Thymus (tissue), 11 donors: Measurements from ENCODE around the gene KCNT2. TPM values are rescaled to one million over a fixed set of nuclear protein-coding genes. Genes with fewer than 3 reads are reported as not detected.
"Not testable (repeated sequence)": the region's sequence is repeated elsewhere in the genome, so short reads cannot be mapped to it uniquely, and the experiment has no call there.

Experiments used
- DNase-seq, 9 donors: peaks; one replicate each; pipeline ENCODE4 v3.0.0-alpha.2; 2013; ENCODE audit warnings: low spot score in 9 of 9, low read depth in 6 of 9, missing footprints in 1 of 9
- H3K27ac ChIP-seq, 2 donors: one replicate each; pipeline ENCODE4 v1.5.1; 2013; ENCODE audit warnings: control low read depth in 1 of 2, low read depth in 1 of 2, low read length in 1 of 2, mild to moderate bottlenecking in 1 of 2, moderate library complexity in 1 of 2
- H3K27me3 ChIP-seq, 2 donors: one replicate each; pipeline ENCODE4 v1.5.1; 2013; ENCODE audit warnings: low read length in 1 of 2; ENCODE audit not compliant: control insufficient read depth in 2 of 2, insufficient read depth in 1 of 2
- H3K36me3 ChIP-seq, 2 donors: one replicate each; pipeline ENCODE4 v1.5.1; 2013; ENCODE audit warnings: low read length in 1 of 2, mild to moderate bottlenecking in 1 of 2, moderate library complexity in 1 of 2; ENCODE audit not compliant: control insufficient read depth in 2 of 2, insufficient read depth in 2 of 2
- H3K4me1 ChIP-seq, 2 donors: one replicate each; pipeline ENCODE4 v1.5.1; 2013; ENCODE audit warnings: low read length in 2 of 2; ENCODE audit not compliant: control insufficient read depth in 2 of 2, insufficient read depth in 2 of 2
- H3K4me3 ChIP-seq, 2 donors: one replicate each; pipeline ENCODE4 v1.5.1; 2013; ENCODE audit warnings: low read length in 2 of 2, control low read depth in 1 of 2, mild to moderate bottlenecking in 1 of 2
- H3K9me3 ChIP-seq, 2 donors: one replicate each; pipeline ENCODE4 v1.5.1; 2013; ENCODE audit warnings: low read length in 1 of 2, mild to moderate bottlenecking in 1 of 2; ENCODE audit not compliant: control insufficient read depth in 2 of 2, insufficient read depth in 1 of 2
- WGBS: extraction: QIAGEN DNeasy Blood & Tissue Kit; methylation state at CpG from one replicate; pipeline ENCODE4 v1.1.7; 2013; 5-methylcytosine and 5-hydroxymethylcytosine counted together
- polyA plus RNA-seq: library from polyadenylated mRNA; stranded (reverse); fragments of 200-250 nt; gene quantifications from one replicate; pipeline ENCODE4 v1.2.3, GENCODE V29; 2013
- total RNA-seq: library from RNA; stranded (reverse); fragments of 120-200 nt; gene quantifications from one replicate; pipeline ENCODE4 v1.2.4, GENCODE V29; 2013
- donor health status: healthy.

KCNT2 gene
- total and polyA plus RNA-seq, 2 donors, result 0.41 to 0.85 TPM

DNA sequence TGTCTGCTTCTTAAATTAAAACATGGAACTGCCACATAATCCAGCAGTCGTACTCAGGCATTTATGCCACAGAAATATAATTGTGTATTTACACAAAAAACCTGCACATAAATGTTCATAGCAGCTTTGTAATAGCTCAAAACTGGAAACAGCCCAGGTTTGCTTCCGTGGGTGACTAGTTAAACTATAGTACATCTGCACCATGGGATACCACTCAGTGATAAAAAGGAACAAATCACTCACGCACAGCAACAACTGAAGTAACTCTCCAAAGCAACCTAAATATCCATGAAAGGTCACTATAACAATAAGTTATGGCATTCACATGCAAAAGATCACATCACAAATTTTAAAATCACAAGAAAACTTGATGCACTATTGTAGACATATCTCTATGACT is 64.4 kb downstream of the KCNT2 start:
- 97% methylated on average over 3 of the region's 3 CpGs for WGBS
- H3K27me3 ChIP-seq, result no peaks in the 10 kb centered on the region
- H3K4me1 ChIP-seq, result no peaks in the 10 kb centered on the region
- no peaks in the 10 kb centered on the region for H3K9me3 ChIP-seq
- no peak overlapping the region for H3K27ac ChIP-seq
- no peaks in the 10 kb centered on the region for H3K36me3 ChIP-seq
- DNase-seq, result no peak
- H3K4me3 ChIP-seq, result no peak overlapping the region

GRCh38 chr1:196538473-196538872 is 69.8 kb downstream of the KCNT2 start:
- Histone ChIP-seq H3K36me3 (no peaks in the 10 kb centered on the region), H3K27me3 (no peaks in the 10 kb centered on the region), H3K27ac (no peak overlapping the region), H3K9me3 (peaks cover 0 to 24% of the 10 kb centered on the region in 2 donors), H3K4me3 (no peak overlapping the region), H3K4me1 (no peaks in the 10 kb centered on the region)
- DNase-seq, result peak in 1 of 9 donors; percentile 6
- 92% methylated on average over 4 of the region's 4 CpGs for WGBS

- 83% methylated on average over 3 of the region's 3 CpGs for WGBS
- no peaks in the 10 kb centered on the region for H3K27me3 ChIP-seq
- no peaks in the 10 kb centered on the region for H3K36me3 ChIP-seq
- H3K9me3 ChIP-seq, result peaks cover 0 to 24% of the 10 kb centered on the region in 2 donors
- H3K27ac ChIP-seq, result no peak overlapping the region
- no peaks in the 10 kb centered on the region for H3K4me1 ChIP-seq
- no peak overlapping the region for H3K4me3 ChIP-seq
- DNase-seq, result peak in 3 of 9 donors; percentile 6 to 39 (median 7)
Observed at GRCh38 chr1:196535727-196536126, 72.5 kb downstream of the KCNT2 start.

- H3K4me3 ChIP-seq, result no peak overlapping the region
- no peaks in the 10 kb centered on the region for H3K27me3 ChIP-seq
- no peak for DNase-seq
- no peaks in the 10 kb centered on the region for H3K36me3 ChIP-seq
- peaks cover 0 to 13% of the 10 kb centered on the region in 2 donors for H3K9me3 ChIP-seq
- H3K27ac ChIP-seq, result no peak overlapping the region
- no peaks in the 10 kb centered on the region for H3K4me1 ChIP-seq
- WGBS, result 95% methylated on average over 3 of the region's 3 CpGs
Observed at GRCh38 chr1:196531737-196532524, 76.3 kb downstream of the KCNT2 start.

- no peak overlapping the region for H3K4me3 ChIP-seq
- H3K27ac ChIP-seq, result no peak overlapping the region
- H3K36me3 ChIP-seq, result no peaks in the 10 kb centered on the region
- no peaks in the 10 kb centered on the region for H3K9me3 ChIP-seq
- no peak for DNase-seq
- no peaks in the 10 kb centered on the region for H3K4me1 ChIP-seq
- no peaks in the 10 kb centered on the region for H3K27me3 ChIP-seq
- WGBS, result 89% methylated on average over 2 of the region's 2 CpGs
Observed at GRCh38 chr1:196527919-196528318, 80.3 kb downstream of the KCNT2 start.

- not testable (repeated sequence) for H3K27ac ChIP-seq, H3K9me3 ChIP-seq, H3K36me3 ChIP-seq, DNase-seq, H3K4me3 ChIP-seq, H3K27me3 ChIP-seq, H3K4me1 ChIP-seq
- 54% methylated on average over 12 of the region's 12 CpGs for WGBS
Observed at GRCh38 chr1:196522574-196523345, 85.5 kb downstream of the KCNT2 start.

- DNase-seq, result no peak
- no peaks in the 10 kb centered on the region for H3K4me1 ChIP-seq
- H3K27me3 ChIP-seq, result no peaks in the 10 kb centered on the region
- no peak overlapping the region for H3K4me3 ChIP-seq
- no peaks in the 10 kb centered on the region for H3K9me3 ChIP-seq
- no peak overlapping the region for H3K27ac ChIP-seq
- H3K36me3 ChIP-seq, result no peaks in the 10 kb centered on the region
Observed at GRCh38 chr1:196517193-196517592, 91.0 kb downstream of the KCNT2 start.

DNA sequence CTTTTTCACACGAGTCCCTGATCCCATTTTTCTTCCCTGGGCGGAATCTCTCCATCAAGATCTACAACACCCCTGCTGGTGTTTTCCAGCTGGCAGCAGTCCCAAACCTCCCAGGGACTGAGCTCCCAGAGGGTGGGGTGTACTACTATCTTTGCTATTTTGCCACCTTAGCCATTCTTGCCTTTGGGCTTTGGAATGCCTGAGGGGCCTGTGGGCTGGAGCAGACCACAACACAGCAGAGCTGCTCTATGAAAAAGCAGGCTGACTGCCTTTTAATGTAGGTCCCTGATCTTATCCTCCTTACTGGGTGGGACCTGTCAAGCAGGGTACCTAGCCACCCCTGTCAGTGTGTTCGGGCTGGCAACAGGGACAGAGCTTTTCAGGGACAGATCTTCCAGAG is 91.9 kb downstream of the KCNT2 start:
- H3K4me3 ChIP-seq, result no peak overlapping the region
- WGBS, result 96% methylated on average over 3 of the region's 3 CpGs
- H3K4me1 ChIP-seq, result no peaks in the 10 kb centered on the region
- DNase-seq, result no peak
- no peak overlapping the region for H3K27ac ChIP-seq
- no peaks in the 10 kb centered on the region for H3K27me3 ChIP-seq
- H3K9me3 ChIP-seq, result no peaks in the 10 kb centered on the region
- H3K36me3 ChIP-seq, result no peaks in the 10 kb centered on the region

GRCh38 chr1:196515904-196516303 is 92.3 kb downstream of the KCNT2 start:
- DNase-seq, result no peak
- WGBS, result 94% methylated on average over 2 of the region's 2 CpGs
- Histone ChIP-seq H3K4me3 (no peak overlapping the region), H3K27me3 (no peaks in the 10 kb centered on the region), H3K27ac (no peak overlapping the region), H3K4me1 (no peaks in the 10 kb centered on the region), H3K36me3 (no peaks in the 10 kb centered on the region), H3K9me3 (no peaks in the 10 kb centered on the region)
